Measurements from ENCODE around the gene ALDH1B1.

ALDH1B1 gene

DNA sequence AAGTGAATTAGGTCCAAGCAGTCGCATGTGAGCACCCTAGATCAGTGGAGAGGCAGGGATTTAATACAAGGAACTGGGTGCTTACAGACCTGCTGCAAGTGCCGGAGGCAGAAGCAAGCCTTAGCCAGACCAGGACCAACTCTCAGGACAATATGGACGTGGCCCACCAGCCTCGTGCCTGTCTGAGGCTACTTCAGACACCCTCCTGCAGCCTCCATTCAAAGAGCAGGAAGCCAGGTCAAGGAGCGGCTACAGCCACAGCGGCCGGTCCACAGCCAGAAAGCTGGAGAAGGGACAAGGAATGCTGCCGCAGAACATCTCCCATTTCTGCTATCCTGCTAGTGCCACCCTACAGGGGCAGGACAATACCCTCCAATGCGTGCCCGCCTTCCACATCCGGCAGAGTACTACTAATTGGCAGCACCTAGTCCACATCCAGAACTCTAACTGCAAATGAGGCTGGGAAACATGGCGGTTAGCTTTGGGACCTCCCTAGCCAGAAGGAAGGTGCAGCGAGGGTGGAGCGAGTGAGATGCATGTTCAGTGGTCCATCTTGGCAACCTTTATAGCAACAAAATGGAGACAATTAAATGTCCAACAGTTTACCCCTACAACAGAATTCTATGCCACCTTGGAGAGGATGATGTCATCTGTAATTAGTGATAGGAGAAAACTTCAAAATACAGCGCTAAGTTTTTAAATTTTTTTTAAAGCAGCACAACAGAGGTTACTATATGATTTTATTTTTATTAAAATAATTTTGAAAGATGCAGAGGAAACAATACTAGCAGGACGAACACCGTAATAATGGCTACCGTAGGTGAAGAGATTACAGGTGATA lies 1.0 kb upstream of the ALDH1B1 start:
- Histone ChIP-seq H3K9me3 (ENCODE audit: insufficient read depth, low read length) (no peaks in the 10 kb centered on the region), H2AFZ (ENCODE audit: low read depth, low read length, severe bottlenecking) (peak overlapping the region; percentile 85), H3K4me3 (ENCODE audit: insufficient read depth, low read length, poor library complexity, severe bottlenecking) (no peak overlapping the region), H3K9me2 (replicated peaks; ENCODE audit: insufficient read depth, low read length) (no peaks in the 10 kb centered on the region), H4K20me1 (ENCODE audit: low read depth, low read length) (no peaks in the 10 kb centered on the region), H3K27me3 (ENCODE audit: low read length) (no peaks in the 10 kb centered on the region), H3F3A (ENCODE audit: insufficient read depth) (no peaks in the 10 kb centered on the region), H3K4me2 (ENCODE audit: low read depth, low read length, poor library complexity, severe bottlenecking) (peak overlapping the region; percentile 70), H3K9ac (ENCODE audit: low read length) (no peak overlapping the region; the same call in 1 of the 2 replicates), H3K27ac (ENCODE audit: low read depth, low read length) (no peak overlapping the region), H3K36me3 (ENCODE audit: low read length) (no peaks in the 10 kb centered on the region), H3K79me2 (ENCODE audit: insufficient read depth, low read length) (no peaks in the 10 kb centered on the region; the same call in 1 of the 2 replicates)
- TF ChIP-seq, protein P1, sequence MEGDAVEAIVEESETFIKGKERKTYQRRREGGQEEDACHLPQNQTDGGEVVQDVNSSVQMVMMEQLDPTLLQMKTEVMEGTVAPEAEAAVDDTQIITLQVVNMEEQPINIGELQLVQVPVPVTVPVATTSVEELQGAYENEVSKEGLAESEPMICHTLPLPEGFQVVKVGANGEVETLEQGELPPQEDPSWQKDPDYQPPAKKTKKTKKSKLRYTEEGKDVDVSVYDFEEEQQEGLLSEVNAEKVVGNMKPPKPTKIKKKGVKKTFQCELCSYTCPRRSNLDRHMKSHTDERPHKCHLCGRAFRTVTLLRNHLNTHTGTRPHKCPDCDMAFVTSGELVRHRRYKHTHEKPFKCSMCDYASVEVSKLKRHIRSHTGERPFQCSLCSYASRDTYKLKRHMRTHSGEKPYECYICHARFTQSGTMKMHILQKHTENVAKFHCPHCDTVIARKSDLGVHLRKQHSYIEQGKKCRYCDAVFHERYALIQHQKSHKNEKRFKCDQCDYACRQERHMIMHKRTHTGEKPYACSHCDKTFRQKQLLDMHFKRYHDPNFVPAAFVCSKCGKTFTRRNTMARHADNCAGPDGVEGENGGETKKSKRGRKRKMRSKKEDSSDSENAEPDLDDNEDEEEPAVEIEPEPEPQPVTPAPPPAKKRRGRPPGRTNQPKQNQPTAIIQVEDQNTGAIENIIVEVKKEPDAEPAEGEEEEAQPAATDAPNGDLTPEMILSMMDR (IDR thresholded peaks at IDR 0.05; ENCODE audit: insufficient read depth, low read length, poor library complexity, severe bottlenecking): no peak
- TF ChIP-seq EZH2phosphoT487 (conservative IDR thresholded peaks at IDR 0.05; ENCODE audit: low read length): no peak

DNA sequence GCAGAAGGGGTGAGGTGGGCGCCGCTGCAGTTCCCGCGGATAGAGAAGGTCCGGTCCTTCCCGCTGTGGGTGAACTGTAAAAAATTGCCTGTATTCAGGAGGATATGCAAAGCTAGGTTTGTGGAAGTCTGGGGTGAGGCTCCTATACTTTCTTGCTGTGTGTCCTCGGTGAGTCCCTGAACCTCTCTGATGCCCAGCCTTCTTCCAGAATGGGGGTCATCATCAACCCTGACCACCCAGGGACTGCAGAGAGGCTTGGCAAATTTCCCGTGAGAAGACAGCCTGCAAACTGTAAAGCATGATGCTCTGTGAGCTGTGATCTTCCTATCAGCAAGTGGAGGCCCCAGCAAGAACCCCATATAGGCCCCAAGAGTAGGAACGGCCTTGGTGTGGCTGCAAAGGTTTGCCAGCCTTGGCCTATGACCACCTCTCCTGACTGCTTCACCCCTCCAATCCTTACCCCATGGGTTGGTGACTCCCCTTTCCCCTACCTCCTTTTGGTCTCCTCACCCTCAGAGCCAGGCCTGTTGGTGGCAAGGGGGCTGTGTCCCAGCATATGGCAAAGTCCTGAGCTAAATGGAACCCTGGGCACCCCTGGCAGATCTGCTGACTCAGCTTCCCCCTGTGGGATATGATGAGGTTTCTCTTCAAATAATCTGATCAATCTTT lies 760 bp downstream of the ALDH1B1 start:
- Histone ChIP-seq H3K27me3 (ENCODE audit: low read length) (no peaks in the 10 kb centered on the region), H2AFZ (ENCODE audit: low read depth, low read length, severe bottlenecking) (peak overlapping the region; percentile 85), H3K36me3 (ENCODE audit: low read length) (no peaks in the 10 kb centered on the region), H4K20me1 (ENCODE audit: low read depth, low read length) (no peaks in the 10 kb centered on the region), H3K9ac (ENCODE audit: low read length) (peak overlapping the region; percentile 75), H3K9me3 (ENCODE audit: insufficient read depth, low read length) (no peaks in the 10 kb centered on the region), H3K4me2 (ENCODE audit: low read depth, low read length, poor library complexity, severe bottlenecking) (peak overlapping the region; percentile 70), H3K4me3 (ENCODE audit: insufficient read depth, low read length, poor library complexity, severe bottlenecking) (peak overlapping the region; percentile 81), H3K79me2 (ENCODE audit: insufficient read depth, low read length) (no peaks in the 10 kb centered on the region; the same call in 1 of the 2 replicates), H3K9me2 (replicated peaks; ENCODE audit: insufficient read depth, low read length) (no peaks in the 10 kb centered on the region), H3F3A (ENCODE audit: insufficient read depth) (no peaks in the 10 kb centered on the region), H3K27ac (ENCODE audit: low read depth, low read length) (no peak overlapping the region)
- no peak for TF ChIP-seq EZH2phosphoT487 (conservative IDR thresholded peaks at IDR 0.05; ENCODE audit: low read length)
- TF ChIP-seq, protein P1 (IDR thresholded peaks at IDR 0.05; ENCODE audit: insufficient read depth, low read length, poor library complexity, severe bottlenecking): no peak

DNA sequence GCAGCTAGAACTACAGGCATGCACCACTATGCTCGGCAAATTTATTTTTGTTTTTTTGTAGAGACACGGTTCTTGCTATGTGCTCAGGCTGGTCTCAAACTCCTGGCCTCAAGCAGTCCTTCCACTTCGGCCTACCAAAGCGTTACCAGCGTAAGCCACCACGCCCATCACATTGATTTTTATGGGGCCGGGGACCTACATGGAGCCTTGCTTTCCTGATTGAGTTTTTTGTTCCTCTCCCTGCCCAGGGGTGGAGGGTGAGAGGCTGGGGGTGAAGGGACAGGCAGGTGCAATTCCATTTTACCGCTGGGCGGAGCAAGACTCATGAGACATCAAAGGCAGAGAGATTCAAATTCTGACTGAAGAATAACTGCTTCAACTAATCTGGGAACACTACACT lies 1.9 kb downstream of the ALDH1B1 start:
- no peak for TF ChIP-seq EZH2phosphoT487 (conservative IDR thresholded peaks at IDR 0.05; ENCODE audit: low read length)
- TF ChIP-seq, protein P1 (IDR thresholded peaks at IDR 0.05; ENCODE audit: insufficient read depth, low read length, poor library complexity, severe bottlenecking): no peak
- H3K9ac ChIP-seq (ENCODE audit: low read length): no peak overlapping the region
- no peaks in the 10 kb centered on the region for H3K36me3 ChIP-seq (ENCODE audit: low read length)
- H3F3A ChIP-seq (ENCODE audit: insufficient read depth): no peaks in the 10 kb centered on the region
- no peaks in the 10 kb centered on the region; the same call in 1 of the 2 replicates for H3K79me2 ChIP-seq (ENCODE audit: insufficient read depth, low read length)
- no peak overlapping the region for H3K4me2 ChIP-seq (ENCODE audit: low read depth, low read length, poor library complexity, severe bottlenecking)
- H3K4me3 ChIP-seq (ENCODE audit: insufficient read depth, low read length, poor library complexity, severe bottlenecking): no peak overlapping the region
- no peaks in the 10 kb centered on the region for H4K20me1 ChIP-seq (ENCODE audit: low read depth, low read length)
- no peaks in the 10 kb centered on the region for H3K27me3 ChIP-seq (ENCODE audit: low read length)
- no peak overlapping the region for H2AFZ ChIP-seq (ENCODE audit: low read depth, low read length, severe bottlenecking)
- no peaks in the 10 kb centered on the region for H3K9me3 ChIP-seq (ENCODE audit: insufficient read depth, low read length)
- no peak overlapping the region for H3K27ac ChIP-seq (ENCODE audit: low read depth, low read length)
- H3K9me2 ChIP-seq (replicated peaks; ENCODE audit: insufficient read depth, low read length): no peaks in the 10 kb centered on the region

Measured in SU-DHL-6 (cell line).